Motor neuron (in vitro differentiated cells): ENCODE data around the gene PSMC2. TPM values are rescaled to one million over a fixed set of nuclear protein-coding genes. Genes with fewer than 3 reads are reported as not detected.

Experiments
- ATAC-seq, 8 experiments: fragments of 200-7000 bp; cut with Tn5 transposase; replicated peaks in 6 of 8; 2 replicates each; pipeline ENCODE4 v1.8.0; 2021; ENCODE audit warnings: mild to moderate bottlenecking in 8 of 8, moderate library complexity in 8 of 8
- H3K27ac ChIP-seq, 2 donors: fragments of 250-450 bp; sonication (Bioruptor Pico); 2 replicates each; pipeline ENCODE4 v1.9.0; 2021; ENCODE audit warnings: antibody characterized with exemption in 2 of 2, mild to moderate bottlenecking in 2 of 2, moderate library complexity in 1 of 2
- H3K4me1 ChIP-seq, 2 donors: fragments of 250-450 bp; sonication (Bioruptor Pico); replicated peaks in 1 of 2; 2 replicates each; pipeline ENCODE4 v1.6.1; 2021; ENCODE audit warnings: antibody characterized with exemption in 2 of 2, mild to moderate bottlenecking in 2 of 2, moderate library complexity in 1 of 2
- H3K4me3 ChIP-seq, 5 donors: fragments of 250-450 bp; sonication (Bioruptor Pico); 2 replicates each; pipeline ENCODE4 v1.9.0; 2021; ENCODE audit warnings: antibody characterized with exemption in 5 of 5, mild to moderate bottlenecking in 5 of 5, moderate library complexity in 4 of 5
- WGBS, 10 experiments: fragments of 450-650 bp; shearing (Covaris generic); methylation state at CpG; one replicate each; pipeline ENCODE4 v1.0.0; 2022; 5-methylcytosine and 5-hydroxymethylcytosine counted together
- in situ Hi-C, 9 experiments: fragments of 400-800 bp; cut with MboI; loops; one replicate each; pipeline ENCODE4 v1.15.0; 2021; ENCODE audit warnings: low sequenced_read_pairs in 9 of 9, low pct_unique_long_range_greater_than_20kb in 2 of 9; ENCODE audit not compliant: unreplicated experiment in 9 of 9
- total RNA-seq, 8 experiments: library from RNA; unstranded; fragments of 300-600 nt; gene quantifications; 2 replicates each; pipeline versions ENCODE4 v1.2.3 to v1.2.4, GENCODE V29; 2022

PSMC2 gene
- 100 to 1,000 TPM in 6 of 8 experiments, 10 to 100 TPM in 2; 69.6 to 259 (median 123) TPM for total RNA-seq

GRCh38 chr7:103347507-103348267, at the start of gene PSMC2:
TSS of gene PSMC2 (plus strand) at chr7:103347643. CDS start at chr7:103347712, 69 bp downstream.
- WGBS, 10 experiments = 0 to 20% (median 1%) methylated on average over 1 to 17 of the region's 25 CpGs
- ATAC-seq = peak; percentile 72 to 86 (median 80)
- Histone ChIP-seq H3K4me1 (peaks cover 12 to 37% of the 10 kb centered on the region in 2 donors), H3K4me3 (peak within 1 kb of the TSS; percentile 64 to 98 (median 93)), H3K27ac (peak within 1 kb of the TSS; percentile 91 to 93)
- in situ Hi-C loops = no loop called here

- Histone ChIP-seq H3K27ac (peak overlapping the region; percentile 81 to 93), H3K4me3 (peak overlapping the region; percentile 61 to 90 (median 73)), H3K4me1 (peaks cover 15% of the 10 kb centered on the region in 2 donors)
- no peak for ATAC-seq
- 0 to 5% (median 0%) methylated on average over 2 to 7 of the region's 7 CpGs for WGBS, 10 experiments
- in situ Hi-C loops = loop anchor here in 1 of 9 experiments (10.0 kb wide), 1 partner anchor 107 kb away; no protein-coding TSS in a partner anchor
Observed at GRCh38 chr7:103297837-103298179, 49.6 kb upstream of the PSMC2 start.

- no peak for ATAC-seq
- no peak overlapping the region for H3K4me3 ChIP-seq
- no peak overlapping the region for H3K27ac ChIP-seq
- in situ Hi-C loops = loop anchor here in 1 of 9 experiments (10.0 kb wide), 1 partner anchor 105 kb away; no protein-coding TSS in a partner anchor
- 92 to 100% (median 100%) methylated on average over 1 to 6 of the region's 6 CpGs; no CpG with 5 or more reads in 3 of the 10 experiments for WGBS, 10 experiments
- H3K4me1 ChIP-seq = peaks cover 15% of the 10 kb centered on the region in 2 donors
Observed at GRCh38 chr7:103299660-103300059, 47.8 kb upstream of the PSMC2 start.

- no peak for ATAC-seq
- Histone ChIP-seq H3K4me3 (no peak overlapping the region), H3K4me1 (peaks cover 15% of the 10 kb centered on the region in 2 donors), H3K27ac (no peak overlapping the region)
- in situ Hi-C loops = no loop called here
- 40 to 100% (median 72%) methylated on average over 1 to 2 of the region's 2 CpGs; no CpG with 5 or more reads in 1 of the 10 experiments for WGBS, 10 experiments
Observed at GRCh38 chr7:103301441-103301840, 46.0 kb upstream of the PSMC2 start.

- Histone ChIP-seq H3K27ac (no peak overlapping the region), H3K4me1 (no peaks in the 10 kb centered on the region), H3K4me3 (no peak overlapping the region)
- in situ Hi-C loops = no loop called here
- 23 to 100% (median 89%) methylated on average over 2 to 3 of the region's 3 CpGs for WGBS, 10 experiments
- peak in 3 of 8 experiments; percentile 77 to 91 (median 84) for ATAC-seq
Observed at GRCh38 chr7:103307503-103308231, 39.8 kb upstream of the PSMC2 start.

- no peak overlapping the region for H3K4me3 ChIP-seq
- peak in 2 of 8 experiments; percentile 33 to 64 for ATAC-seq
- H3K4me1 ChIP-seq = no peaks in the 10 kb centered on the region
- no peak overlapping the region for H3K27ac ChIP-seq
- WGBS, 10 experiments = 56 to 100% (median 78%) methylated on average over 1 to 2 of the region's 2 CpGs
- in situ Hi-C loops = no loop called here
Observed at GRCh38 chr7:103314852-103315251, 32.6 kb upstream of the PSMC2 start.

- peak in 1 of 8 experiments; percentile 56 for ATAC-seq
- H3K4me1 ChIP-seq = no peaks in the 10 kb centered on the region
- WGBS, 10 experiments = 86 to 100% (median 100%) methylated on average over 2 of the region's 2 CpGs; no CpG with 5 or more reads in 3 of the 10 experiments
- in situ Hi-C loops = no loop called here
- H3K27ac ChIP-seq = no peak overlapping the region
- no peak overlapping the region for H3K4me3 ChIP-seq
Observed at GRCh38 chr7:103316380-103316941, 31.0 kb upstream of the PSMC2 start.

- ATAC-seq = no peak
- no peaks in the 10 kb centered on the region for H3K4me1 ChIP-seq
- in situ Hi-C loops = no loop called here
- no peak overlapping the region for H3K4me3 ChIP-seq
- no peak overlapping the region for H3K27ac ChIP-seq
Observed at GRCh38 chr7:103317009-103317408, 30.4 kb upstream of the PSMC2 start.

GRCh38 chr7:103325744-103326143, 21.7 kb upstream of the PSMC2 start:
- Histone ChIP-seq H3K27ac (no peak overlapping the region), H3K4me1 (no peaks in the 10 kb centered on the region), H3K4me3 (no peak overlapping the region)
- in situ Hi-C loops = no loop called here
- WGBS, 10 experiments = 77 to 100% (median 97%) methylated on average over 2 to 8 of the region's 8 CpGs
- no peak for ATAC-seq

GRCh38 chr7:103336761-103337160, 10.7 kb upstream of the PSMC2 start:
- 80 to 100% (median 100%) methylated on average over 1 to 2 of the region's 2 CpGs for WGBS, 10 experiments
- no peaks in the 10 kb centered on the region for H3K4me1 ChIP-seq
- in situ Hi-C loops = no loop called here
- ATAC-seq = no peak
- no peak overlapping the region for H3K4me3 ChIP-seq
- no peak overlapping the region for H3K27ac ChIP-seq

- no peak overlapping the region for H3K27ac ChIP-seq
- ATAC-seq = no peak
- WGBS, 10 experiments = 80 to 100% (median 96%) methylated on average over 1 to 2 of the region's 2 CpGs; no CpG with 5 or more reads in 6 of the 10 experiments
- no peak overlapping the region for H3K4me3 ChIP-seq
- in situ Hi-C loops = no loop called here
- peaks cover 3 to 10% of the 10 kb centered on the region in 2 donors for H3K4me1 ChIP-seq
Observed at GRCh38 chr7:103338864-103339263, 8.6 kb upstream of the PSMC2 start.

GRCh38 chr7:103341466-103341865, 6.0 kb upstream of the PSMC2 start:
- no peak overlapping the region for H3K4me3 ChIP-seq
- ATAC-seq = no peak
- no peak overlapping the region for H3K27ac ChIP-seq
- in situ Hi-C loops = no loop called here
- 71 to 100% (median 95%) methylated on average over 1 to 2 of the region's 2 CpGs for WGBS, 10 experiments
- H3K4me1 ChIP-seq = peaks cover 3 to 10% of the 10 kb centered on the region in 2 donors

GRCh38 chr7:103343332-103343731, 4.1 kb upstream of the PSMC2 start:
- Histone ChIP-seq H3K4me3 (peak overlapping the region; percentile 63 to 98 (median 78)), H3K4me1 (peaks cover 7 to 17% of the 10 kb centered on the region in 2 donors), H3K27ac (no peak overlapping the region)
- in situ Hi-C loops = no loop called here
- ATAC-seq = no peak
